PC-9 (cell line): ENCODE results near the gene ZMIZ1.

Source experiments
- CTCF ChIP-seq: fragments of 200-600 bp; sonication (generic); conservative IDR thresholded peaks from 2 replicates; pipeline ENCODE4 v1.6.1; 2017; ENCODE audit warnings: mixed run types, antibody characterized with exemption, mild to moderate bottlenecking, moderate library complexity
- EZH2 ChIP-seq: fragments of 200-600 bp; sonication (generic); IDR thresholded peaks from 2 replicates; pipeline ENCODE4 v1.8.0; 2017; ENCODE audit warnings: antibody characterized with exemption, low read depth

GRCh38 chr10:79300711-79301110 is 231.9 kb downstream of the ZMIZ1 start:
- TF ChIP-seq CTCF = no peak
- TF ChIP-seq EZH2 = no peak
